Activated CD8-positive, alpha-beta memory T cell treated with anti-CD3 and anti-CD28 coated beads, Interleukin-2, amount 50 U/mL, for 1 hour (primary cell): ENCODE results near the gene RASD1.

ENCODE experiments used
- DNase-seq: peaks from one replicate; pipeline ENCODE4 v3.0.0-alpha.2; 2020; ENCODE audit errors: extremely low read depth

RASD1 gene

GRCh38 chr17:17527534-17527933 lies 31.3 kb upstream of the RASD1 start:
- no peak for DNase-seq

- no peak for DNase-seq
Observed at GRCh38 chr17:17526369-17526768, 30.2 kb upstream of the RASD1 start.

DNA sequence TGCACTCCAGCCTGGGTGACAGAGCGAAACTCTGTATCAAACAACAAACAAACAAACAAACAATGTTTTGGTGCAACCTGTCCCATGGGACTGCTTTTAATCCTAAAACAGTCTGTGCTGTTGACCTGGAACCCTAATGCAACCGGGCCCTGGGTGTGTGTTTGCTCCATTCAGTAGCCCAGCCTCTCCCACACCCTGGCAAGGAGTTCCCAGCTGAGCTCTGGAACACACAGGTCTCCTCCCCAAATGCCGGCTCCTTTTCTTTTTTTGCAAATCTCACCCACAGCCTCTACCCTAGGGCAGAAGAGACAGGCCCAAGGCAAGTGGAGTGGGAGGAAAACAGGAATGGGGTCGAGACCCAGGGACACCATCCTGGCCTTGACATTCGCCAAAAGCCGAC lies 29.8 kb upstream of the RASD1 start:
- DNase-seq: no peak

GRCh38 chr17:17525311-17525710 lies 29.1 kb upstream of the RASD1 start:
- no peak for DNase-seq

- DNase-seq: no peak
Observed at GRCh38 chr17:17523731-17524490, 27.7 kb upstream of the RASD1 start.

- no peak for DNase-seq
Observed at GRCh38 chr17:17523001-17523730, 27.0 kb upstream of the RASD1 start.

GRCh38 chr17:17520599-17521232 lies 24.5 kb upstream of the RASD1 start:
- no peak for DNase-seq

- no peak for DNase-seq
Observed at GRCh38 chr17:17519886-17520285, 23.7 kb upstream of the RASD1 start.

- DNase-seq: no peak
Observed at GRCh38 chr17:17518951-17519350, 22.8 kb upstream of the RASD1 start.

DNA sequence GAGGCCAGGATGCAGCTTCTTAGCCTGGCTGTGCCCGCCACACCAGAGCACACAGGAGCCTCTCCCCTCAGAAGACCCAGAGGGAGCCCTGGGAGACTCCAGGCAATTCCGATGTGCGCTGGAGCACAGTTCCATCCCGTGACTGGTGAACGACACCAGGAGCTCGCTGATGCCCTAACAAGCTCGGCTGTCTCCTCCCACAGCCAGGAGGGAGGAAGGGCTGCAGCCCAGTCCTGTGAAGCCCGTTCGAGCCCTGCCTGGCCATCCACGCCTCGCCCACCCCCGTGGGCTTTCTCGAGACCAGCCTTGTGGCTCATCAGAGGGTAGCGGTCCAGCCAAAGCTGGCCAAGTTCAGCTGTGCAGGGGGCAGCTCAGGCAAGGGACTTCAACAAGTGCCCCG lies 21.8 kb upstream of the RASD1 start:
- no peak for DNase-seq

DNA sequence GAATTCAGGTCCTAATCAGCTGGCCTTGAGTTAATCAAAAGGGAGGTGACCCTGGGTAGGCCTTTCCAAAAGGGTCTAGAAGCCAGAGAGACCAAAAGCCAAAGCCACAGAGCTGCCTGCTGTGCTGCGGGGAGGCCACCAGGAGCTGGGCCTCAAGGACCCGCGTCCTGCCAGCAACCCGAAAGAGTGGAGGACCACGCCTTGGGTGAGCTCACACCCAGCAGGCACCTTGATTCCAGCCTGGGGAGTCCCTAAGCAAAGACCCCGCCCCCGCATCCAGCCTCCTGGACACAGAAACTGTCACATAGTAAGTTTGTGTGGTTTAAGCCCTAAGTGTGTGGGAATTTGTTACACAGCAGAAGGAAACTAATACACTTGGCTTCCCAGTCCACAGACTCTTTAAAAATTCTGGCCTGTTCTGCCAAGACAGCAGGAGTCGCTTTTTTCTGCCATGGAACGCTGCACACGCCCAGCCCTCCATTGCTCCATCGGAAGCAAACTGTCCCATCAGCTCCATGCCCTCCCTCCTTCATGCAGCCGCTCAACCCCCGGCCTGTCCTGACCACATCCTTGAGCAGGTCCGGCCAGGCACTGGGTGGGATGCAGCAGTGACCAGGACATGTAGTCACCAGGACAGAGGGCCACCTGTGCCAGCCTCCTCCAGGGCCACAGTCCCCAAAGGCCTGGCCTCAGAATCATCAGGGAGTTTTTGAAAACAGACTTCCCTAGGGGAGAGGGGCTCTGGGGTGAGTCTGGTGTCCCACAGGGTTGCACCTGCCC lies 20.9 kb upstream of the RASD1 start:
- DNase-seq: no peak

GRCh38 chr17:17515934-17516930 lies 20.0 kb upstream of the RASD1 start:
- DNase-seq: no peak

GRCh38 chr17:17514993-17515933 lies 19.1 kb upstream of the RASD1 start:
- DNase-seq: no peak

DNA sequence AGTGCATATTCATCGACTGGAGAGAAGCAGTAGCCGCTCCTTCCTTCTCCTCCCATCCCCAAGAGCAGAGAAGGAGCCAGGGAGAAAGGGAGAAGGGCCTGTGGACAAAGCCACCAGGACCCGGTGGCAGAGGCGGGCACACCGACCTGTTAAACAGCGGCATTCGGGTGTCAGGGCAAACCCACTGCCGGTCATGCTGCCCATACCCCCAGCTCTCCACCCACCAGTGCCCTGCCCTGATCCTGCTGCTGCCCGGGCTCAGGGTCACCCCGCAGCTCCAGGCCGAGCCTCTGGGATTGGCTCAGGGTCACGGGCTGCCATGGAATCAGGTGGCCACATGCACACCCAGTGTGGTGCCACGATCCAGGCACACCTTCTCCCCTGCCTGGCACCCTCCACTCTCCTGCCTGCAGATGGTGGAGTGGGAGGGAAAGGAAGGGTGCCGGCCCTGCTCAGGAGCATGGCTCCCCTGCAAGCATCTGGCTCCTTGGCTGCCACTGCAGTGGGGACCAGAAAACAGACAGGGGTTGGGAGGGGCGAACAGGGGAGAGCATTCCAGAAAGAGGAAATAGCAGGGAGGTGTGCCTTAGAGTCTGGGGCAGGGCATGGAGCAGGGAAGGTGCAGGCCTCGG lies 18.3 kb upstream of the RASD1 start:
- DNase-seq: no peak

DNA sequence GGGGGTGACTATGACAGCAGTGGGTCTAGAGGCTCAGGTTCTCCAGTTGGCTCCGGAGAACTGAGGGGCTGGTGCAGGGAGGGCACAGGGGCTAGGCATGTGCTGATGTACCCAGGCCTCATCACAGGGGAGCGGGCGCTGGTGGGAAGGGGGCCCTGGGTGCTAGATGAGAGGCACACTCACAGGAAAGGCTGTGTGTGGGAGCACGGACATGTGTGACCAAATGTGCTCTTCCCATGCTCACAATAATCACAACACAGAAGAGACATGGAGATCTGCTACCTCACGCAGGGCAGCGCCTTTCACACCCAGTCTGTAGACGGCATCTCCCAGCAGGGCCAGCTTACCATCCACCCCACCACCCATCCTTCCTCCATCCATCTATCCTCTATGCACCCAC lies 17.4 kb upstream of the RASD1 start:
- no peak for DNase-seq

- no peak for DNase-seq
Observed at GRCh38 chr17:17512866-17513265, 16.7 kb upstream of the RASD1 start.

DNA sequence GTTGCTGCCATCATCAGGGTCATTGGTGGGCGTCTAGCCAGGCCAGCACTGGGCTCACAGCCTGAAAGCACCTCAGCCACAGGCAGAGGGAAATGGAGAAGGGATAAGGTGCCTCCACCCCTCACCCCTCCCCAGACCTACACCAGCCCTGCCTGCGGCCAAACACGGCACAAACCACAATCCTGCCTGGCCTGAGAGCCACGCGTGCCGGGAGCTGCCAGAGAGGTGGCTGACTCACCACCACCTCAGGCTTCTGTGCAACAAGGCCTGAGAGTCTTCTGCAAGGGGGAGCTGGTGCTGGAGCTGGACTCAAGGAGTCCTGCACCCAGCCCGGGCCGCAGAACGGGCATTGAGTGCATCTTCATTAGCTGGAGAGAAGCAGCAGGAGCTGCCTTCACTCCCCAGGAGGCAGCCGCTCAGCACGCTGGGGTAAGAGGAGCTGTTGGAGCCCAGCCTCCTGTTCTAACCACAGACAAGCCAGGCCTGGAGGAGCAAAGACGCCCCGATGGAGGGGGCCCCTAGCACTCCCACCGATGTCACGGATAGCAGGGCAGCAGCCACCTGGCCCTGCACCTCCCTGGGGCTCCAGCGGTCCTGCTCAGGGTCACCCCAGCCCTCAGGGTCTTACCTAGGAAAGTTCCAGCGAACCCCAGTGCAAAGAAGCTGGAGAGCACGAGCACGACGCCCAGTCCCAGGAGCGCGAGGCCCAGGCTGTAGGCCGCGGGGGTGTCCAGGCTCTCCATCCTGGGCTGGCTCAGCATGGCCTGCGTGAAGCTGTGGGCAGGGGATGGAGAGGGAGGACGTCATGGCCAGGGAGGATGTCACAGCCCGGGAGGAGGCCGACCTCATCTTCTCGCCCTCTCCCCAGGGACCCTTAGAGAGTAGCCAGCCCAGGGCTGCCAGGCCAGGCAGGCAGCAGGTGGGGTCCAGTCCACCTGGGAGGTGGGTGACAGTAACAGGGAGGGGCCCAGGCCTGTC lies 16.0 kb upstream of the RASD1 start:
- DNase-seq: no peak

DNA sequence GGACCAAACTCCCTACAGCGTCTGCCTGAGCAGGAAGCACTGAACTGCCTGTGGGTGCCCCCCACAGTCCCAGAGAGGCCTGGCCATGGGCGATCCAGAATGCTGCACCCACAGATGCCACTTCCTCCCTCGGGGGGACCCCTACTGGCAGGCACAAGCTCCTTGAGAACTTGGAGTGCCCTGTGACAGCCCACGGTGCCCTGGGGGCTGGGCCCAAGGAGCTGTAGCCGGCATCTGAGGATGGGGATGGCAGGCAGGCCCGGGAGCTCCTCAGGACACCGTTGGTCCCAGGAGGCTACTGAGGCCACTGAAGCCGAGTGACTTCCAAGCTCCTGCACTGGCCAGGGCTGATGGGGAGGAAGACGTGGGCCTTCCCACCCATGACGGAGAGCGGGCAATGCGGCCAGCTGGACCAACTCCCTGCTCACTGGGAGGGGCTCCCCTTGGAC lies 15.1 kb upstream of the RASD1 start:
- no peak for DNase-seq
